Activated T-helper 9 cell treated with anti-CD3 and anti-CD28 coated beads, Interleukin-2, amount 50 U/mL, for 16 hours (primary cell): Measurements from ENCODE around the gene CAMK2G.
"Not testable (repeated sequence)": the region's sequence is repeated elsewhere in the genome, so short reads cannot be mapped to it uniquely, and the experiment has no call there.

Experiments
- DNase-seq: peaks from one replicate; pipeline ENCODE4 v3.0.0-alpha.2; 2020; ENCODE audit warnings: low read depth

The CAMK2G gene

DNA sequence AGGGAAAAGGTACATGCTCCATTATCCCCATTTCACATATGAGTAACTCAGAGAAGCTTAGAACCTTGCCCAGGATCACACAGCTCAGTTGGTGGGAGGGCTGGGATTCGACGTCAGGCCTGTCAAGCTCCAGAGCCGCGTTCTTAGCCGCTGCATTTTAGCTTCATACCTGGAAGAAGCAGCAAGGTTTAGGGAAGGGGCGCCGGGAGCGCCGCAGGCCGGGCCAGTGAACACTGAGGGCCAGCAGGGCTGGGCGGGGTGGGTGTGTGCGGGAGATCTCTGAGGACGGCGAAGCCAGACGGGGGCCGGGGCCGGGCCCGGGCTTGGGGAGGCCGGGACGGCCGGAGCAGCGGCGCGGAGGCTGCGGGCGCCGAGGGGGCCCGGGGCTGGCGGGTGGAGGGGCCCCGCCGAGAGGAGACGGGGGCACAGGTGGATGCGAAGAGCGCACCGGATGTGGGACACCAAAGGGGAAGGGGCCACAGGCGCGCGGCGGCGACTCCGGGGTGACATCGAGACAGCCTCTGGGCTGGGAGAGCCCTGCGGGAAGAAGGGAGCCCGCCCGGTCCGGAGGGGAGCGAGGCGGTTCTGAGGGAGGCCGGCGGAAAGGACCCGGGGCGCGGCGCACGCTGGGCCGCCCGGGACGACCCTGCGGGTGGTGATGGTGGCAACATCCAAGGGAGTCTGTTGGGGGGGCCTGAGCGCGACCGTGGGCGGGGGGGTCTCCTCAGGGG, 63.5 kb downstream of the CAMK2G start:
- peak; percentile 49 for DNase-seq

DNA sequence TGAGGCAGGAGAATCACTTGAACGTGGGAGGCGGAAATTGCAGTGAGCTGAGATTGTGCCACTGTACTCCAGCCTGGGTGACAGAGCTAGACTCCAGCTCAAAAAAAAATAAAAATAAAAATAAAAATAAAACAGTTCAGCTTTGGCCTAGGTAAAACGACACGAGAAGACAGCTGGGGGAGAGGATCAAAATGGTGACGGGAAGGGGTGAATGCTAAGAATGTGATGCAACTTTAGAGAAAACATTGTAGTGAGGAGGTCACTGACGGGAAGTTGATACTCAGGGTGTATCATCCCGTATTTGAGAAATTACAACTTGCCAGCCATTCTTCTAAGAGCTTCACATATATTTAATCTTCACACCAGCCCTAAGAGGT, 64.0 kb downstream of the CAMK2G start:
- DNase-seq, result no peak

DNA sequence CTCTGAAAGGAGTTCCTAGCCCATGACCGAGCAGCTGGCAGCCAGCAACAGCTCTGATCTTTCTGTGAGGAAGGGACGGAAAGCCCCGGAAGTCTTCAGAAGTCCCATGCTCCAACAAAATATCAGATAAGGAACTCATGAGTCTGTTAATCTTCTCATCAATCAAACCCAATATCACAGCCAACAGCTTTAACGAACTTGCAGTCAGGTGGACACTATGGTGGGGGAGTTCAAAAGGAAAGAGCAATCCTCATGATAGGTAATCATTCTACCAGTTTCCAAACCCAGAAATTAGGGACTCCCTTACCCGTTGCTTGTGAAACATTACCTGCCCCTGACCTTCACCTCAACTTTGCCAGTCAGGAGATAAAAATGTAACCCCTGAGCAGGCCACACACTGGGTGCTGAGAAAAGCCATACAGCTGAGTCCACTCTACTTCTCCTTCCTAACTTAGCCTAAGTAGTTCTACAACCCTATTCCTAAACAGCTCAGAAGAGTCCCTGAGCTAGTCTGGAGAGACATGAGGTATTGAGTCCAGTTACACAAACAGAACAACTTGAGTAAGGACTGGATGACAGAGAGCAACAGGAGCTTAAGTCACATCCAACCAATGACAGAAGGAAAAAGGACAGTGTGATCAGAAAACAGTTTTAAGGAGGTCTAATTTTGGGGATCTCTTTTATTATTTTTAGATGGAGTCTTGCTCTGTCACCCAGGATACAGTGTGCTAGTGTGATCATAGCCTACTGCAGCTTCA, 65.1 kb downstream of the CAMK2G start:
- no peak for DNase-seq

DNA sequence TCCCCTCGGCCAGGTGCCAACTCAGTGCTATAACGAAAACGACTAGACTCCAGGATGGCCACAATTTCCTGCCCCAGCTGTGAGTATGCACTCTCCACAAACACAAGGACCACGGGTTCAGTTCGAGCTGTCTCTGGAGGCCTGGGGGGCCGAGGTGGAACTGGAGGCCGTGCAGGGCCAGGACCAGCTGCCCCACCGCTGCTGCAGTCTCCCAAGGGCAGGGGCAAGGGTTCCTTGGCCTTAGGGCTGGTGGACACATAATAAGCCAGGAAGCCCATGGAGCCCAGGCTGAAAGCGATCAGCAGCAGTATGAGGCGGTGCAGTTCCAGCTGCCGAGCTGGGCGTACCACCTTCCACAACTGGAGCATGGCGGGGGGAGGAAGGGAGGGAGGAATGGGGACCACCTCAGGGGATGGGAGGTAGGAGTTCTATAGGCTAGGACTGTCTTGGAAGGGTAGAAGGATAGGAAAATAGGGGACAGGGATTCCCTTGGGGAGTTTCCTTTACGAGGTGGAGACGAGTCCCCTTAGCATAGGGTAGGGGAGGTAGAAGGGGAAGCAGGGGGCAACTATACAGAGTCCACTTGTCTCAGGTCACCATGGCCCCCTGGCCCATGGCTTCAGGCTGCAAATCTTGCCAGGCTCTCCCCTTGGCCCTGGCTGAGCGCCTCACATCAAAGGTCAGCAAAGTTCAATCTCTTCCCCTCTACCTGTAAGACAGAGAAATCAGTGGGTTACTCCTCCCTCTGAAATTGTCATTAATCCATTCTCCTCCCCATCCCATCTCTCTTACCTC, 66.1 kb downstream of the CAMK2G start:
- no peak for DNase-seq

DNA sequence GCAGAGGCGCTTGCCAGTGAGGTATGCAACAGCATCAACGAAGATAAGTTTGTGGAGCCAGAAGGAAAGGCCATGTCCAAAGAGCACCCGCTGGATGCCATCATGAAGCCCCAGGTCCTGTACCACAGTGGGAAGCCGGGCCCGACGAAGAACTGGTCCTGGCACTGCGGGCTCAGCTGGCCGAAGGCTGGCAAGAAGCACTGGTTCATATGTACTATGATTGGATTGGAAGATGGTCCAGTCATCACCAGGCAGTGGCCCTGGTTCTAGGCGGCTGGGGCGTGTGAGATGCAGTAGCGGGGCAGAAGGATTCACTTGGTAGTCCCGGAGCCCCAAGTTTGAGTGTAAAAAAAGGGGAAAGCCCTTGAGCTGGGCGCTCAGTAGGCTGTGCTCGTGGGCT, 66.9 kb downstream of the CAMK2G start:
- no peak for DNase-seq

DNA sequence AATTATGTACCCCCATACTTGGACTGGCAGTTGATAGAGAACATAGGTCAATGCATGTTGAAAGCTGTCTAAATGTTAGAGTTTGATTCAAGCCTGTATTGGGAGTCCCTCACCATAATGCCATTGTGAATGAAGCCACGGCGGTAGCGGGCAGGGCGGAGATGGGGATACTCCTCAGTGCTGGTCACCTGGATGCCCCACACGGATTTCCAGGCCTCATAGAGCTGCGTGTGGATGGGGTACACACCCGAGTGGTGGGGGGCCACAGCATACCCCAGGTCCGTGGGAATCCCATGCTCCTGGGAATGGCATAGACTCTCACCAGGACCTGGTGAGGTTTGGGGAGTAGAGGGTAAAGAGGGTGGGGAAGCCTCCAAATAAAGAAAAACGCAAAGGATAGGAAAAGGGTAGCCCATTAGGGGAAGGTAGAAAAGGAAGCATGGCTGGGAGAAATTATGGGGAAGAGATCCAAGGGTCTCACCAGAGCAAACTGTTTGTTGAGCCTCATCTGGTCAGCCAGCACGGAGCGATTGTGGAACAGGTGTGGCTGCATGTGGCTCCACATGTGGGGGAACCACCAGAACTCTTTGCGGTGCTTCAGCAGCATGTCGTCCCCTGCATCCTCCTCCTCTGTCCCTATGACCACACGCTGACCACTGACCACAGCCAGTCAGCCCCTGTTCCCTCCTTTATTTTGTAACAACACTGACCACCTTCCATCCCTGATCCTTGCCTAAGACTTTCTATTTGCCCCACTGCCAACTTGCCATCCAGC, 68.0 kb downstream of the CAMK2G start:
- DNase-seq, result no peak

DNA sequence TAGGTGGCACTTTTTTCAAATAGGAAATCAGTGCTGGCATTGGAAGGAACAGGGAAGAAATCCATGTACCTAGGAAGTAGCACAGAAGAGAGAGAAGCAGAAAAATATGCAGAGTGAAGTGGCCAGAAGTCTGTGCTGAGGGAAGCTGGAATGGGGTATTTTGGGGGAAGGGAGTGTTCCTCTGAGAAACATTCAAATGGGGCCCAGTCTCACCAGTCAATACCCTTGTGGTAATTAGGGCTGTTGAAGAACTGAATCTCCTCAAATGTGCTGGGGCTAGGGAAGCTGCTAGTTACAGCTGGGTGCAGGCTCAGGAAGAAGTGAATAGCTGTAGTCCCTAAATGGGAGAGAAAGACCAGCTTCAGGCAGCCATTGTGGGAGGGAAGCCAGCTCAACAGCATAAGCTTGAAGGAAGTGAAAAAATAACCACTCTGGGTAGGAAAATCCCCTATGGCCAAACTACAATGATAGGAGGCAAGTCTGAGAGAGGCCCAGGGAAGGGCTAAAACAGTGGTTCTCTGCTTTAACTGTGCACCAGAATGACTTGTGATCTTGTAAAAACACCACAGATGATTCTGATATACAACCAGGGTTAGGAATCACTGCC, 70.6 kb downstream of the CAMK2G start:
- DNase-seq, result no peak

DNA sequence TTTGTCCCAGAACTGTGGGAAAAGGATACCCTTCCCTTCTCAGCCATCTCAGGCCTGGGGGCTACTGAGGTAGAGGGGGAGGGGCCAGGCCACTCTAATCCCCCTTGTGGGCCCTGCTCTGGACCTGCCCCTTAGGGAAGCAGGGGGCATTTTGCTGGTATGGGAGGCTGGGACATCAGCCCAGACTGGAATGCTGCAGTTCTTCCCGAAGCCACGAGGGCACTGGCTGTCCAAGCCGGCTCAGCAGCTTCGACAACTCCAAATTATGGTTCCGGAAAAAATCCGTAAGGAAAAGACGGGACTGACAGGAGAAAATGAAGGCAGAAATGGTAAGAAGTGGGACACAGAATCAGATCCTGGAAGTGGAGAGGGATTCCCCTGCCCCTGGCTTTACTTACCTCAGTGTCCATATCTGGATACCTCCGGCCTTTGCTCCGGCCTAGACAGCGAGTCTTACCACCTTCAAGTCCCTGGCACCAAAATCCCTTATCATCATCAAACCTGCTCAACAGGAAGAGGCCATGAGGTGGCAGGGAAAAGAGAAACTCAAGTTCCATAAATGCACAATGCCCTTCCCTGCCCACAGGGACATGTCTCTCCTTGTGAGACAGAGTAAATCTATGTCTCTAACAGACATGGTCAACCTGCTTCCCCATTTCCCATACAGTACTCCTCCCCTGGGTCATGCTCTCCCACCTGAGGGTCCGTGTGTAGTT, 71.9 kb downstream of the CAMK2G start:
- no peak for DNase-seq

DNA sequence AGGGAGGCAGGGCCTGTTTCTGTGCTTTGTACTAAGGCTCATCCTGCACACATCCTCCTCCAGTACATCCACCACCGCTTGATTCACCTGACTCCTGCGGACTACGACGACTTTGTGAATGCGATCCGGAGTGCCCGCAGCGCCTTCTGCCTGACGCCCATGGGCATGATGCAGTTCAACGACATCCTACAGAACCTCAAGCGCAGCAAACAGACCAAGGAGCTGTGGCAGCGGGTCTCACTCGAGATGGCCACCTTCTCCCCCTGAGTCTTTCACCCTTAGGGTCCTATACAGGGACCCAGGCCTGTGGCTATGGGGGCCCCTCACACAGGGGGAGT, 73.1 kb downstream of the CAMK2G start:
- no peak for DNase-seq

DNA sequence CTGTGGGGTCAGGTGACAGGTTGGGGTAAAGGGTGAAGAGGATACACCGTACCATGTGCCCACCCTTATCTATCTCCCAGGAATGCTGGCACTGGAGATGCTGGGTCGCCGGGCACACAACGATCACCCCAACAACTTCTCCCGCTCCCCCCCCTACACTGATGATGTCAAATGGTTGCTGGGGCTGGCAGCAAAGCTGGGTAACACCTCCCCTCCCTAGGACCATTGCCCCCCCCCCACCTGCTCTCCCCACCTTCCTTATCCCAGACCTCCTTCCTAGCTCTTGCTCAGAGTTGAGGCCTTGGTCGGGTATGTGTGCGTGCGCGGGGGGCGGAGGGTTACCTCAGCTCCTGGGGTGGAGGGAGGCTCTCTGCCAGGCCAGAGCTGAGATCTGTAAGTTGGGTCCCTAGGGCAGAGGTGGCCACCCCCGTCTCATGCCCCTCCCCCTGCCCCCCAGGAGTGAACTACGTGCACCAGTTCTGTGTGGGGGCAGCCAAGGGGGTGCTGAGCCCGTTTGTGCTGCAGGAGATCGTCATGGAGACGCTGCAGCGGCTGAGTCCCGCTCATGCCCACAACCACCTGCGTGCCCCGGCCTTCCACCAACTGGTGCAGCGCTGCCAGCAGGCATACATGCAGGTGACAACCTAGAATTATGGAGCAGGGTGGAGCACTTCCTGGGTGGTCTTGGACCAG, 73.6 kb downstream of the CAMK2G start:
- no peak for DNase-seq

DNA sequence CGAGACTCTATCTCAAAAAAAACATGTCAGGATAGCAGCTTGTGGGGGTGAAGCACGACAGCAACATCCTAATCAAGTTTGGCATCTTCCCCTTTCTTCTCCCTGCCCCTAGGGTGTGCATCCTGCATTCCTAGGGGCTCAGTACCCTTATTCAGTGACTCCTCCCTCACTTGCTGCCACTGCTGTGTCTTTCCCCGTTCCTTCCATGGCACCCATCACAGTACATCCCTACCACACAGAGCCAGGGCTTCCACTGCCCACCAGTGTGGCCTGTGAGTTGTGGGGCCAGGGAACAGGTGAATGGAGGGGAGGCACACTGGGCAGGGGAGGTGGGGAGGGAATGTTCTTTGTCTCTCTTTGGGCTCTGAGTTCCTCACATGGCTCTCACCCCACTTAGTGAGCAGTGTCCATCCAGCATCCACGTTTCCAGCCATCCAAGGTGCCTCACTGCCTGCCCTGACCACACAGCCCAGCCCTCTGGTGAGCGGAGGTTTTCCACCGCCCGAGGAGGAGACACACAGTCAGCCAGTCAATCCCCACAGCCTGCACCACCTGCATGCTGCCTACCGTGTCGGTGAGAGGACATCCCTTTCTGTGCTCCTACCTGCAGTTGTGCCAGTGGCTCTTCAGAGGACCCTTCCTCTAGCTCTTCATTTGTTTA, 74.3 kb downstream of the CAMK2G start:
- no peak for DNase-seq

DNA sequence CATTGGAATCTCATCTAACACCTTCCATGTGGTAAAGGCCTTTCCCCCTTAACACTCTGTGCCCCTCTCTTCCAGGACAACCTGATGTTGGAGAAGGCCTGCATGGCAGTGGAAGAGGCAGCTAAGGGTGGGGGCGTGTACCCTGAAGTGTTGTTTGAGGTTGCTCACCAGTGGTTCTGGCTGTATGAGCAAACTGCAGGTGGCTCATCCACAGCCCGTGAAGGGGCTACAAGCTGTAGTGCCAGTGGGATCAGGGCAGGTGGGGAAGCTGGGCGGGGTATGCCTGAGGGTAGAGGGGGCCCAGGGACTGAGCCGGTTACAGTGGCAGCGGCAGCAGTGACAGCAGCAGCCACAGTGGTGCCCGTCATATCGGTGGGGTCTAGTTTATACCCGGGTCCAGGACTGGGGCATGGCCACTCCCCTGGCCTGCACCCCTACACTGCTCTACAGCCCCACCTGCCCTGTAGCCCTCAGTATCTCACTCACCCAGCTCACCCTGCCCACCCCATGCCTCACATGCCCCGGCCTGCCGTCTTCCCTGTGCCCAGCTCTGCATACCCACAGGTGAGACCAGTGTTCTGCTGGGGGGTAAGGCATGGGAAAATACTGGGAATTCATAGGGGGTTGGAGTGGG, 75.3 kb downstream of the CAMK2G start:
- DNase-seq, result no peak

DNA sequence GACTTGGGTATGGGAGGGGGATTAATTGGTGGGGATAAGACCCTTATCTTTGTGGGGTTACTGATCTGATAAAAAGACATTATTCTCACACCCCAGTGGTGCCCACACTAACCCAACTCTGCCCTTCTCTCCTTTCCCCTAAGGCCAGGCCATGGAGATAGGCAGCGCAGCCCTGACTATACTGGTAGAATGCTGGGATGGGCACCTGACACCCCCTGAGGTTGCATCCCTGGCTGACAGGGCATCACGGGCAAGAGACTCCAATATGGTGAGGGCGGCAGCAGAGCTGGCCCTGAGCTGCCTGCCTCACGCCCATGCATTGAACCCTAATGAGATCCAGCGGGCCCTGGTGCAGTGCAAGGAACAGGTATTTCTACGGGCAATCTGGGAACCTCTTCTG, 76.3 kb downstream of the CAMK2G start:
- DNase-seq, result no peak

DNA sequence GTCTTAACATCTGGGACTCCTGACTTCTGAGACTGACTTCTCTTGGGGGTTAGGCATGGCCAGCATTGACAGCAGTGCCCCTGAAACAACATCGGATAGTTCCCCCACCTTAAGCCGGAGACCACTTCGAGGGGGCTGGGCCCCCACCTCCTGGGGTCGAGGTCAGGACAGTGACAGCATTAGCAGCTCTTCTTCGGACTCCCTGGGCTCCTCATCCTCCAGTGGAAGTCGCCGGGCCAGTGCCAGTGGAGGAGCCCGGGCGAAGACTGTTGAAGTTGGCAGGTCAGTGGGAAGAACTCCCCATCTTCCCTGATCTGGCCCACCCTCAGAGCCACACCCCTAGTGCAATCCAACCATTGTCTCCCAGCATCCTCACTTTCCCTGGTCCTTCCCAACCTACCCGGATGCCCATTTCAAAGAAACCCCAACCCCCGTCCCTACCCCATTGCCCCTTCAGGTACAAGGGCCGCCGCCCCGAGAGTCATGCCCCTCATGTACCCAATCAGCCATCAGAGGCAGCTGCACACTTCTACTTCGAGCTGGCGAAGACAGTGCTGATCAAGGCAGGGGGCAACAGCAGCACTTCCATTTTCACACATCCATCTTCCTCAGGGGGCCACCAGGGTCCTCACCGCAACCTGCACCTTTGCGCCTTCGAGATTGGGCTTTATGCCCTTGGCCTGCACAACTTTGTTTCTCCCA, 76.9 kb downstream of the CAMK2G start:
- no peak for DNase-seq

DNA sequence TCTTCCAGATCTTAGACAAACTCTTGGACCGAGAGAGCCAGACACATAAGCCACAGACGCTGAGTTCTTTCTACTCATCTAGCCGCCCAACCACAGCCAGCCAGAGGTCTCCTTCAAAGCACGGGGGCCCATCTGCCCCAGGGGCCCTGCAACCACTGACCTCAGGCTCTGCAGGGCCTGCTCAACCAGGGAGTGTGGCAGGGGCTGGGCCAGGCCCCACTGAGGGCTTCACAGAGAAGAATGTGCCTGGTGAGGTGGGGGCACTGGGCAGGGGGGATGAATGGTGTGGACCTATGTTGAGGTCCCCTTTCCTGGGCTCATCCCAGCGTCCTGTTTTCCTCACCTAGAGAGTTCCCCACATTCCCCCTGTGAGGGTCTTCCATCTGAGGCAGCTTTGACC, 77.6 kb downstream of the CAMK2G start:
- no peak for DNase-seq

DNA sequence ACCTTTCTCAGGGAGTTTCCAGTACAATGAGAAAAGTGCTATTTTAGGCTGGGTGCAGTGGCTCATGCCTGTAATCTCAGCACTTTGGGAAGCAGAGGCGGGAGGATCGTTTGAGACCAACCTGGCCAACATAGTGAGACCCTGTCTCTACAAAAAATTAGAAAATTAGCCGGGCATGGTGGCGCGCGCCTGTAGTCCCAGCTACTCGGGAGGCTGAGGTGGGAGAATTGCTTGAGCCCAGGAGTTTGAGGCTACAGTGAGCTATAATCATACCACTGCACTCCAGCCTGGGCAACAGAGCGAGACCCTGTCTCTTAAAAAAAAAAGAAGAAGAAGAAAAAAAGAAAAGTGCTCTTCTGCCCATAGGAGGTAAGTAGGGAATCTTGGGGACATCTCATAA, 78.3 kb downstream of the CAMK2G start:
- not testable (repeated sequence) for DNase-seq

DNA sequence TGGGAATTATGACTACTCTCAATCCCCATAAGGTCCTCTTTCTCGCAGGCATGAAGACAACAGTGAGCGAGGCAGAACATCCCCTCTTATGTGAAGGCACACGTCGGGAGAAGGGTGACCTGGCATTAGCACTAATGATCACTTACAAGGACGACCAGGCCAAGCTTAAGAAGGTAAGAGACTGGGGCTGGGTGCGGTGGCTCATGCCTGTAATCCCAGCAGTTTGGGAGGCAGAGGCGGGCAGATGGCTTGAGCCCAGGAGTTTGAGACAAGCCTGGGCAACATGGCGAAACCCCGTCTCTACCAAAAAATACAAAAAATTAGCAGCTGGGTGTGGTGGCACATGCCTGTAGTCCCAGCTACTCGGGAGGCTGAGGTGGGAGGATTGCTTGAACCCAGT, 78.9 kb downstream of the CAMK2G start:
- DNase-seq, result not testable (repeated sequence)

DNA sequence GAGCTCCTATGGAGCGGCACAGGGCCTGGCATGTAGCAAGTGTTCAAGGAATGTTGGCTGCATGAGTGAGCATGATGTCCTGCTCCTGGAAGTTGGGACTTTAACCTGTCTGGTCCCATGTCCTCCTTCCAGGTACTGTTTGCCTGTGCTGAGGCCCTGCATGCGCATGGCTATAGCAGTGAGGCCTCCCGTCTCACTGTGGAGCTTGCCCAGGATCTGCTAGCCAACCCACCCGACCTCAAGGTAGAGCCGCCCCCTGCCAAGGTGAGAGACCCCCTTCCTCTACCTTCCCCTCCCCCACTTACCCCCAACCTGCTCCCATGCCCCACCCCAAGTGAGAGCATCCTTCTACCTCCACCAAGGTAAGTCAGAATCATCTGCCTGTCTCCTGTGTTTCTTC, 80.9 kb downstream of the CAMK2G start:
- DNase-seq, result no peak

DNA sequence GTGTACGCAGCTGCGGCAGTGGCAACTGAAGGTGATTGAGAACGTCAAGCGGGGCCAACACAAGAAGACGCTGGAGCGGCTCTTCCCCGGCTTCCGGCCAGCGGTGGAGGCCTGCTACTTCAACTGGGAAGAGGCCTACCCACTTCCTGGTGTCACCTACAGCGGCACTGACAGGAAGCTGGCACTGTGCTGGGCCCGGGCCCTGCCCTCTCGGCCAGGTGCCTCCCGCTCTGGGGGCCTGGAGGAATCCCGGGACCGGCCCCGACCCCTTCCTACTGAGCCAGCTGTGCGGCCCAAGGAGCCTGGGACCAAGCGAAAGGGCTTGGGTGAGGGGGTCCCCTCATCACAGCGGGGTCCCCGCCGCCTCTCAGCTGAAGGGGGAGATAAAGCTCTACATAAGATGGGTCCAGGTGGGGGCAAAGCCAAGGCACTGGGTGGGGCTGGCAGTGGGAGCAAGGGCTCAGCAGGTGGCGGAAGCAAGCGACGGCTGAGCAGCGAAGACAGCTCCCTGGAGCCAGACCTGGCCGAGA, 82.4 kb downstream of the CAMK2G start:
- no peak for DNase-seq
